Smooth muscle cell (in vitro differentiated cells): ENCODE results near the gene YTHDC1. TPM values are rescaled to one million over a fixed set of nuclear protein-coding genes. Genes with fewer than 3 reads are reported as not detected.

Experiments
- DNase-seq: peaks from one replicate; lab custom pipeline; 2025; ENCODE audit not compliant: unreplicated experiment; lab: John Stamatoyannopoulos, UW
- H2AFZ ChIP-seq: fragments of 200-600 bp; sonication (generic); 2 replicates; pipeline ENCODE4 v1.6.0; 2016; ENCODE audit warnings: antibody characterized with exemption, low read depth, mild to moderate bottlenecking
- H3F3A ChIP-seq: fragments of 200-600 bp; sonication (generic); 2 replicates; pipeline ENCODE4 v1.6.0; 2017; ENCODE audit warnings: antibody characterized with exemption, low read depth
- H3K27ac ChIP-seq: fragments of 200-600 bp; sonication (generic); 2 replicates; pipeline ENCODE4 v1.5.1; 2016; ENCODE audit warnings: low read depth, mild to moderate bottlenecking
- H3K27me3 ChIP-seq: fragments of 200-600 bp; sonication (generic); 2 replicates; pipeline ENCODE4 v1.6.1; 2016; ENCODE audit warnings: low read depth, mild to moderate bottlenecking
- H3K36me3 ChIP-seq: fragments of 200-600 bp; sonication (generic); 2 replicates; pipeline ENCODE4 v1.5.1; 2016; ENCODE audit warnings: low read depth
- H3K4me1 ChIP-seq: fragments of 200-600 bp; sonication (generic); 2 replicates; pipeline ENCODE4 v1.5.1; 2016; ENCODE audit warnings: low read depth
- H3K4me2 ChIP-seq: fragments of 200-600 bp; sonication (generic); 2 replicates; pipeline ENCODE4 v1.6.0; 2016; ENCODE audit warnings: mild to moderate bottlenecking
- H3K4me3 ChIP-seq: fragments of 200-600 bp; sonication (generic); 2 replicates; pipeline ENCODE4 v1.5.1; 2016; ENCODE audit warnings: mild to moderate bottlenecking
- H3K79me2 ChIP-seq: fragments of 200-600 bp; sonication (generic); 2 replicates; pipeline ENCODE4 v1.6.0; 2016; ENCODE audit warnings: low read depth, mild to moderate bottlenecking
- H3K9ac ChIP-seq: fragments of 200-600 bp; sonication (generic); 2 replicates; pipeline ENCODE4 v1.6.0; 2016; ENCODE audit warnings: low read depth
- H3K9me3 ChIP-seq: fragments of 200-600 bp; sonication (generic); replicated peaks from 2 replicates; pipeline ENCODE4 v1.5.1; 2016; ENCODE audit warnings: low read depth
- H4K20me1 ChIP-seq: fragments of 200-600 bp; sonication (generic); 2 replicates; pipeline ENCODE4 v1.6.0; 2016; ENCODE audit warnings: low read depth
- CTCF ChIP-seq: fragments of 200-600 bp; sonication (generic); IDR thresholded peaks from 2 replicates; pipeline ENCODE4 v1.5.1; 2017; ENCODE audit warnings: borderline replicate concordance, mild to moderate bottlenecking, antibody characterized with exemption; ENCODE audit not compliant: insufficient read depth, poor library complexity, severe bottlenecking
- WGBS: methylation state at CpG from one replicate; pipeline ENCODE4 v1.1.7; 2016; ENCODE audit warnings: low lambda C conversion rate; 5-methylcytosine and 5-hydroxymethylcytosine counted together
- polyA plus RNA-seq: library from polyadenylated mRNA; unstranded; fragments of >200 nt; fragmentation: Nextera tagmentation; extraction: Ambion mirVana; gene quantifications from 2 replicates; pipeline ENCODE4 v1.2.1, GENCODE V29; 2016
- total RNA-seq: library from RNA; depleted of rRNA; stranded (reverse); fragments of >200 nt; gene quantifications from 2 replicates; pipeline ENCODE4 v1.2.3, GENCODE V29; 2014

The YTHDC1 gene
- total and polyA plus RNA-seq, 2 experiments from 2014 or later: 34.3 to 59.1 TPM

DNA sequence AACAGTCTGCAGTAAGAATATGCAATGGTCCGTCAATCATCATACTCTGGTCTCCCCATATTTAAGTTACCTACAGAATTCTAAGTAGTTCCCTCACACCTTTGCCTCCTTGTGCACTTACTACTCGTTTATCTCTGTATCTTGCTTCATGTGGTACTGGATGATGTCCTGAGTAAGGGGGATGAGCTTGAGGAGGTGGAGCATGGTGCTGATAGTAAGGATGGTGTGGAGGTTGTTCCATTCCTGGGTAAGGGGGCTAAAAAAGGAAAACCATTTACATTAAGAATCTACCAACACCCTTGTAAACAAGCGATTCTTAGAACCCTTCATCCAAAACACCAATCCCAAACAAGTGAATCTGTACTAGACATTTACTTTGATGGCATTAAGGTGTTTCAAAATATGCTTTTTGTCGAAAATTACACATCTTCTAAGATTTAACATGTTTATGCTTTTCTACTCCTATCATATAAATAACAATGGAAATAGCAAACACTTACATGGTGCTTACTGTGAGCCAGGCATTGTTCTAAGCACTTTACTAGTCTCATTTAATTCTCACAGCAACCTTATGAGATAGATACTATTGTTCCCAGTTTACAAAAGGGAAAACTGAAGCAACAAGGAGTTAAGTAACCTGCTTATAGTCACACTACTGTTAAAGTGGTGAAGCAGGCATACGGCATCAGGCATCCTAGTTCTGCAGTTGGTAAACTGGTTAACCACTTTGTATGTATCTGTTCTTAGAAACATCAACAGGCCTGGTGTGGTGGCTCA is 33.5 kb downstream of the YTHDC1 start:
- DNase-seq: no peak
- no peak overlapping the region for H2AFZ ChIP-seq
- no peak for TF ChIP-seq CTCF
- no peak overlapping the region for H3K4me3 ChIP-seq
- no peak overlapping the region for H3K4me2 ChIP-seq
- no peak overlapping the region for H3K9ac ChIP-seq
- H4K20me1 ChIP-seq: peaks cover 31% of the 10 kb centered on the region
- H3K27me3 ChIP-seq: no peaks in the 10 kb centered on the region
- H3K27ac ChIP-seq: no peak overlapping the region
- H3K79me2 ChIP-seq: peaks cover 5% of the 10 kb centered on the region
- H3K4me1 ChIP-seq: no peaks in the 10 kb centered on the region
- H3F3A ChIP-seq: no peaks in the 10 kb centered on the region
- WGBS: 95% methylated on average over 5 of the region's 5 CpGs
- peaks cover 33% of the 10 kb centered on the region for H3K36me3 ChIP-seq
- H3K9me3 ChIP-seq: no peaks in the 10 kb centered on the region

DNA sequence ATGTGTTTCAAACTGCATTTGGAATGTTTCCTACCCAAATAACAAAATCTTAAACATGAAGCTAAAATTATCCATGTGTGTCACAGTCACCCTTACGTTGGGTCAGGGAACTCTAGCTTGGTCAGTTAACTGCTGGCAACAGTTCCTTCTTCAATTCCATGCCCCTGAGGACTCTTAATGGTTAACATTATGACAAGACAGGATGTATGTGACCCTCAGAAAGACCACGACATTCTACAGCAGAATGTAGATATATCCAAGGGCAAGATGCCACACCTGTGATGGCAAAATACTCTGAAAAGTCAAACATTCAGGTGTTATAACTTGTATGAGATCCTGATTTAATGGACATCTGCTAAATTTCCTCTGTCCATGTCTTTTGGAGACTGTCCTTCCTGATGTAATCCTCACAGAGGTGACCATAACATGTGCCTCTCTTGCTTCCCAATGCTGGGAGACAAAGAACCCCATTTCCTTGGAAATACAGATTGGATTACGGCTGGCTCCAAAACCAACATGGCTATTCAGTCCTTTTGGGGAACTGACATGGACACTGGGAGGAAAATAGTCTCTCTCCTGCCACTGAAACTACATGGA is 39.1 kb downstream of the YTHDC1 start:
- Histone ChIP-seq H3K27me3 (no peaks in the 10 kb centered on the region), H3K27ac (no peak overlapping the region)

DNA sequence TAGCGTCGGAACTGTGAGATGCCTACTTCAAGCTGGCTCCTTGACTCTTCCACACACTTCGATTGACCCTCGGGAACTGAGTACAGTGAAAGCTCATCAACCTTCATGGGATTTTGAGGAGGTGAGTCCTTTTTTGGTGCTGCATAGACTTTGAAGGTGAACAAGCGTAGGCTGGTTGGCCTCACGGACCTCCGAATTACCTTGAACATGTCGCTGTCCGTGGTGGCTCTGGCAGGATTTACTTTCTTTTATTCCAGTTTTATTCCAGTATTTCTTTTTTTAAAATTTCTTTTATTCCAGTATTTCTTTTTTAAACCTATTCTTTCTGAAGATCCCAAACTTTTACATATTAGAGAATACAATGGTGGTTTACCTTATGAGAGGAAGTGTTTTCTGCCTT is 45.2 kb downstream of the YTHDC1 start:
- H3K4me3 ChIP-seq: no peak overlapping the region
- no peaks in the 10 kb centered on the region for H3K4me1 ChIP-seq
- TF ChIP-seq CTCF: no peak

More for the DNA sequence above, 39.1 kb downstream of the YTHDC1 start:
- Histone ChIP-seq H3K36me3 (peaks cover 24% of the 10 kb centered on the region), H3K4me2 (no peak overlapping the region), H3K79me2 (no peaks in the 10 kb centered on the region), H3K9me3 (no peaks in the 10 kb centered on the region), H4K20me1 (peaks cover 9% of the 10 kb centered on the region), H3K9ac (no peak overlapping the region), H3K4me1 (no peaks in the 10 kb centered on the region), H2AFZ (no peak overlapping the region), H3F3A (peaks cover 7% of the 10 kb centered on the region), H3K4me3 (no peak overlapping the region)
- no peak for TF ChIP-seq CTCF
- DNase-seq: no peak
- 92% methylated on average over 3 of the region's 3 CpGs for WGBS

More for the DNA sequence above, 45.2 kb downstream of the YTHDC1 start:
- no peaks in the 10 kb centered on the region for H4K20me1 ChIP-seq
- no peaks in the 10 kb centered on the region for H3K36me3 ChIP-seq
- WGBS: 90% methylated on average over 9 of the region's 9 CpGs
- H3K27ac ChIP-seq: no peak overlapping the region
- no peaks in the 10 kb centered on the region for H3K27me3 ChIP-seq
- H3K79me2 ChIP-seq: no peaks in the 10 kb centered on the region
- no peak overlapping the region for H2AFZ ChIP-seq
- no peak overlapping the region for H3K4me2 ChIP-seq
- no peak overlapping the region for H3K9ac ChIP-seq
- no peaks in the 10 kb centered on the region for H3F3A ChIP-seq
- no peaks in the 10 kb centered on the region for H3K9me3 ChIP-seq
- no peak for DNase-seq
